Neural cell (in vitro differentiated cells): ENCODE measurements around the gene ACAD11. TPM values are rescaled to one million over a fixed set of nuclear protein-coding genes. Genes with fewer than 3 reads are reported as not detected.

ENCODE experiments used
- H2AFZ ChIP-seq: fragments of 200-600, 300-800 bp; sonication (generic), shearing (Covaris generic); 2 replicates; pipeline ENCODE4 v1.6.0; 2014; ENCODE audit warnings: low read depth, mild to moderate bottlenecking, antibody characterized with exemption, low read length, moderate library complexity
- H3F3A ChIP-seq: fragments of 200-600 bp; shearing (Covaris generic); 2 replicates; pipeline ENCODE4 v1.6.1; 2016; ENCODE audit warnings: mild to moderate bottlenecking, moderate library complexity, mixed read lengths, antibody characterized with exemption, low read length; ENCODE audit not compliant: insufficient read depth, poor library complexity, severe bottlenecking
- H3K27ac ChIP-seq: fragments of 200-600, 300-800 bp; sonication (generic), shearing (Covaris generic); 2 replicates; pipeline ENCODE4 v1.5.1; 2014; ENCODE audit warnings: mild to moderate bottlenecking, low read length, moderate library complexity
- H3K27me3 ChIP-seq: fragments of 300-800, 200-600 bp; sonication (generic), shearing (Covaris generic); 2 replicates; pipeline ENCODE4 v1.6.0; 2014; ENCODE audit warnings: mild to moderate bottlenecking, low read depth, low read length, moderate library complexity; ENCODE audit not compliant: insufficient read depth
- H3K36me3 ChIP-seq: fragments of 300-800, 200-600 bp; sonication (generic), shearing (Covaris generic); 2 replicates; pipeline ENCODE4 v1.5.1; 2014; ENCODE audit warnings: mild to moderate bottlenecking, antibody characterized with exemption, low read length, moderate library complexity; ENCODE audit not compliant: insufficient read depth
- H3K4me2 ChIP-seq: fragments of 300-800, 200-600 bp; sonication (generic), shearing (Covaris generic); 2 replicates; pipeline ENCODE4 v1.6.0; 2014; ENCODE audit warnings: mild to moderate bottlenecking, low read length
- H3K4me3 ChIP-seq: fragments of 300-800, 200-600 bp; sonication (generic), shearing (Covaris generic); 2 replicates; pipeline ENCODE4 v1.5.1; 2014; ENCODE audit warnings: mild to moderate bottlenecking, low read length, moderate library complexity
- H3K79me2 ChIP-seq: fragments of 200-600 bp; shearing (Covaris generic); replicated peaks from 2 replicates; pipeline ENCODE4 v1.6.0; 2014; ENCODE audit warnings: mild to moderate bottlenecking, low read length, moderate library complexity; ENCODE audit not compliant: insufficient read depth
- H3K9ac ChIP-seq: fragments of 300-800, 200-600 bp; sonication (generic), shearing (Covaris generic); 2 replicates; pipeline ENCODE4 v1.6.1; 2016; ENCODE audit warnings: mild to moderate bottlenecking, low read length, mixed read lengths
- H3K9me2 ChIP-seq: fragments of 200-600 bp; shearing (Covaris generic); 2 replicates; pipeline ENCODE4 v1.6.1; 2016; ENCODE audit warnings: mild to moderate bottlenecking, low read length, mixed read lengths; ENCODE audit not compliant: insufficient read depth
- H3K9me3 ChIP-seq: fragments of 200-600, 300-800 bp; sonication (generic), shearing (Covaris generic); 2 replicates; pipeline ENCODE4 v1.6.1; 2016; ENCODE audit warnings: mild to moderate bottlenecking, mixed run types, low read length, moderate library complexity, mixed read lengths
- H4K20me1 ChIP-seq: fragments of 200-600 bp; shearing (Covaris generic); 2 replicates; pipeline ENCODE4 v1.6.1; 2016; ENCODE audit warnings: mild to moderate bottlenecking, mixed run types; ENCODE audit not compliant: insufficient read depth
- EP300 ChIP-seq: fragments of 450-650 bp; conservative IDR thresholded peaks from 2 replicates; pipeline ENCODE4 v1.6.1; 2014; ENCODE audit warnings: antibody characterized with exemption, mild to moderate bottlenecking, moderate library complexity; ENCODE audit not compliant: poor library complexity, severe bottlenecking
- EZH2 ChIP-seq: fragments of 200-600, 300-800 bp; shearing (Covaris generic), sonication (generic); IDR thresholded peaks from 2 replicates; pipeline ENCODE4 v1.6.1; 2014; ENCODE audit warnings: antibody characterized with exemption, low read length, borderline replicate concordance, mild to moderate bottlenecking; ENCODE audit not compliant: insufficient read depth, poor library complexity, severe bottlenecking
- MXI1 ChIP-seq: fragments of 450-650 bp; conservative IDR thresholded peaks from 2 replicates; pipeline ENCODE4 v1.6.1; 2014; ENCODE audit warnings: antibody characterized with exemption, mild to moderate bottlenecking; ENCODE audit not compliant: poor library complexity, severe bottlenecking
- POLR2AphosphoS5 ChIP-seq: IDR thresholded peaks from 2 replicates; pipeline ENCODE4 v1.6.1; 2012
- RAD21 ChIP-seq: fragments of 450-650 bp; conservative IDR thresholded peaks from 2 replicates; pipeline ENCODE4 v1.6.1; 2014; ENCODE audit warnings: antibody characterized with exemption, mild to moderate bottlenecking, moderate library complexity
- SMC3 ChIP-seq: fragments of 450-650 bp; conservative IDR thresholded peaks from 2 replicates; pipeline ENCODE4 v1.6.1; 2014; ENCODE audit warnings: antibody characterized with exemption, mild to moderate bottlenecking, moderate library complexity; ENCODE audit not compliant: poor library complexity
- TAF1 ChIP-seq: IDR thresholded peaks from 2 replicates; pipeline ENCODE4 v1.6.1; 2012; ENCODE audit warnings: low read depth
- polyA plus RNA-seq: library from polyadenylated mRNA; depleted of rRNA; stranded (reverse); fragments of >200 nt; gene quantifications from 2 replicates; pipeline ENCODE4 v1.2.3, GENCODE V29; 2014
- TF ChIP-seq, protein P1 (sequence below): IDR thresholded peaks from 2 replicates; pipeline ENCODE4 v1.6.1; 2012; ENCODE audit warnings: borderline replicate concordance
- TF ChIP-seq, protein P2 (sequence below): fragments of 450-650 bp; IDR thresholded peaks from 2 replicates; pipeline ENCODE4 v1.5.1; 2014; ENCODE audit warnings: antibody characterized with exemption, mild to moderate bottlenecking, moderate library complexity; ENCODE audit not compliant: poor library complexity, severe bottlenecking

ACAD11 gene
- polyA plus RNA-seq, 1 donor from 2014 or later, result 19.2 TPM

DNA sequence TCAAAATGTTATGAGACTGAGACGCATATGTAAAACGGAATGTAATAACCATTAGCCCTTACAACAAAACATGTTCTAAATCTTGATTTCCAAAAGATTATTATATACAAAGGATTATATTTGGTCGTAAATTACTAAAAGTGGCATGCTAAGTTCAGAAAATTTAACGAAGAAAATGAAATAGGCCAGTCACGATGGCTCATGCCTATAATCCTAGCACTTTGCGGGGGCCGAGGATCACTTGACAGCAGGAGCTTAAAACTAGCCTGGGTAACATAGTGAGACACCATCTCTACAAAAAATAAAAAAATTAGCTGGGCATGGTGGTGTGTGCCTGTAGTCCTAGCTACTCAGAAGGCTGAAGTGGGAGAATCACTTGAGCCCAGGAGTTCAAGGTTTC, 29.0 kb downstream of the ACAD11 start:
- no peak for TF ChIP-seq SMC3
- no peak for TF ChIP-seq MXI1
- Histone ChIP-seq H3K4me2 (no peak overlapping the region), H4K20me1 (no peaks in the 10 kb centered on the region), H3K4me3 (no peak overlapping the region), H3K27ac (no peak overlapping the region), H3K9me3 (no peaks in the 10 kb centered on the region), H3K36me3 (no peaks in the 10 kb centered on the region), H3K27me3 (no peaks in the 10 kb centered on the region), H3F3A (no peaks in the 10 kb centered on the region), H3K9ac (no peak overlapping the region), H3K79me2 (no peaks in the 10 kb centered on the region), H2AFZ (no peak overlapping the region), H3K9me2 (no peaks in the 10 kb centered on the region)

DNA sequence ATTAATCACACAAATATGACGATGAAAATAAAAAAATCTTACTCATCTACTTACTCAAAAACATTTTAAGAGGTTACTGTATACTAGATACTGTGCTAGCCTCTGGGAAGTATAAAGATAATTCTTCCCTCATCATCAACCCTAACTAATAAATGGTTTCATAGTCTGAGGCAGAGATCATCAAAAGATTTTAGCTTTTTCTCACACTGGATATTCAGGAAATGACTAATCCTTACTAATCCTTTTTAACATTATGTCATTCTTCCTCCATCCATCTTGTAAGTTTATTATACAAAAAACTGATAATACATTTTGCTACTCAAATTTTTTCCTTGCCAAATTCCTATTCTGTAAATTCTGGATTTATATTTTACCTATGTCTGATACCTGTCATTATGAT, 29.7 kb downstream of the ACAD11 start:
- no peaks in the 10 kb centered on the region for H3F3A ChIP-seq
- no peaks in the 10 kb centered on the region for H3K79me2 ChIP-seq
- no peaks in the 10 kb centered on the region for H3K9me2 ChIP-seq
- no peak overlapping the region for H3K27ac ChIP-seq
- TF ChIP-seq TAF1 (no peak), RAD21 (no peak), EP300 (no peak), EZH2 (no peak), POLR2AphosphoS5 (no peak), MXI1 (no peak), SMC3 (no peak)
- TF ChIP-seq, protein P1, sequence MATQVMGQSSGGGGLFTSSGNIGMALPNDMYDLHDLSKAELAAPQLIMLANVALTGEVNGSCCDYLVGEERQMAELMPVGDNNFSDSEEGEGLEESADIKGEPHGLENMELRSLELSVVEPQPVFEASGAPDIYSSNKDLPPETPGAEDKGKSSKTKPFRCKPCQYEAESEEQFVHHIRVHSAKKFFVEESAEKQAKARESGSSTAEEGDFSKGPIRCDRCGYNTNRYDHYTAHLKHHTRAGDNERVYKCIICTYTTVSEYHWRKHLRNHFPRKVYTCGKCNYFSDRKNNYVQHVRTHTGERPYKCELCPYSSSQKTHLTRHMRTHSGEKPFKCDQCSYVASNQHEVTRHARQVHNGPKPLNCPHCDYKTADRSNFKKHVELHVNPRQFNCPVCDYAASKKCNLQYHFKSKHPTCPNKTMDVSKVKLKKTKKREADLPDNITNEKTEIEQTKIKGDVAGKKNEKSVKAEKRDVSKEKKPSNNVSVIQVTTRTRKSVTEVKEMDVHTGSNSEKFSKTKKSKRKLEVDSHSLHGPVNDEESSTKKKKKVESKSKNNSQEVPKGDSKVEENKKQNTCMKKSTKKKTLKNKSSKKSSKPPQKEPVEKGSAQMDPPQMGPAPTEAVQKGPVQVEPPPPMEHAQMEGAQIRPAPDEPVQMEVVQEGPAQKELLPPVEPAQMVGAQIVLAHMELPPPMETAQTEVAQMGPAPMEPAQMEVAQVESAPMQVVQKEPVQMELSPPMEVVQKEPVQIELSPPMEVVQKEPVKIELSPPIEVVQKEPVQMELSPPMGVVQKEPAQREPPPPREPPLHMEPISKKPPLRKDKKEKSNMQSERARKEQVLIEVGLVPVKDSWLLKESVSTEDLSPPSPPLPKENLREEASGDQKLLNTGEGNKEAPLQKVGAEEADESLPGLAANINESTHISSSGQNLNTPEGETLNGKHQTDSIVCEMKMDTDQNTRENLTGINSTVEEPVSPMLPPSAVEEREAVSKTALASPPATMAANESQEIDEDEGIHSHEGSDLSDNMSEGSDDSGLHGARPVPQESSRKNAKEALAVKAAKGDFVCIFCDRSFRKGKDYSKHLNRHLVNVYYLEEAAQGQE, result no peak
- TF ChIP-seq, protein P2, sequence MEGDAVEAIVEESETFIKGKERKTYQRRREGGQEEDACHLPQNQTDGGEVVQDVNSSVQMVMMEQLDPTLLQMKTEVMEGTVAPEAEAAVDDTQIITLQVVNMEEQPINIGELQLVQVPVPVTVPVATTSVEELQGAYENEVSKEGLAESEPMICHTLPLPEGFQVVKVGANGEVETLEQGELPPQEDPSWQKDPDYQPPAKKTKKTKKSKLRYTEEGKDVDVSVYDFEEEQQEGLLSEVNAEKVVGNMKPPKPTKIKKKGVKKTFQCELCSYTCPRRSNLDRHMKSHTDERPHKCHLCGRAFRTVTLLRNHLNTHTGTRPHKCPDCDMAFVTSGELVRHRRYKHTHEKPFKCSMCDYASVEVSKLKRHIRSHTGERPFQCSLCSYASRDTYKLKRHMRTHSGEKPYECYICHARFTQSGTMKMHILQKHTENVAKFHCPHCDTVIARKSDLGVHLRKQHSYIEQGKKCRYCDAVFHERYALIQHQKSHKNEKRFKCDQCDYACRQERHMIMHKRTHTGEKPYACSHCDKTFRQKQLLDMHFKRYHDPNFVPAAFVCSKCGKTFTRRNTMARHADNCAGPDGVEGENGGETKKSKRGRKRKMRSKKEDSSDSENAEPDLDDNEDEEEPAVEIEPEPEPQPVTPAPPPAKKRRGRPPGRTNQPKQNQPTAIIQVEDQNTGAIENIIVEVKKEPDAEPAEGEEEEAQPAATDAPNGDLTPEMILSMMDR, result no peak
- no peak overlapping the region for H3K4me3 ChIP-seq
- no peaks in the 10 kb centered on the region for H3K9me3 ChIP-seq
- H3K9ac ChIP-seq, result no peak overlapping the region
- H3K4me2 ChIP-seq, result no peak overlapping the region
- no peaks in the 10 kb centered on the region for H3K36me3 ChIP-seq
- no peak overlapping the region for H2AFZ ChIP-seq
- no peaks in the 10 kb centered on the region for H4K20me1 ChIP-seq
- H3K27me3 ChIP-seq, result no peaks in the 10 kb centered on the region

DNA sequence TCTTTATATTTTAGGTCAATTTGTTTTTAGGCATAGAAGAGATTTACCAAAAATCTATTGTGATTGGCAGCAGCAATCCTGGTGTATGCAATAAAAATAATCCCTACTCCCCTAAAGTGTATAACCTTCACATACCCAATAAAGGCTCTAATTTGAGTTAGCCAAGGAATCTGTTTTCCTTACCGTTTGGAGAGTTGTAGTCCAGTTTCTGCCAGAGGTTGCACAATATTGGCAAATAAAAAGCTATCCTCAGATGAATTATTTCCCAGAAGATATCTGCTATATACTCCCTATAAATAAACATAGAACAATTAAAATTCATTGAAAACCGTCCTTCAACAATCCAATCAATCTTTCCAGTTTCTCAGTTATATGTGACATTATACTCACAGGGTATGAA, 31.5 kb downstream of the ACAD11 start:
- TF ChIP-seq EZH2 (no peak), MXI1 (no peak), EP300 (no peak), POLR2AphosphoS5 (no peak), SMC3 (no peak), RAD21 (no peak), TAF1 (no peak)
- TF ChIP-seq, protein P1, result no peak
- TF ChIP-seq, protein P2, result no peak
- Histone ChIP-seq H3K4me2 (no peak overlapping the region), H3K4me3 (no peak overlapping the region), H2AFZ (no peak overlapping the region), H3F3A (no peaks in the 10 kb centered on the region), H3K79me2 (no peaks in the 10 kb centered on the region), H3K27ac (no peak overlapping the region), H3K9me3 (no peaks in the 10 kb centered on the region), H3K36me3 (no peaks in the 10 kb centered on the region), H4K20me1 (no peaks in the 10 kb centered on the region), H3K9me2 (no peaks in the 10 kb centered on the region), H3K27me3 (no peaks in the 10 kb centered on the region), H3K9ac (no peak overlapping the region)
